PFSK-1 (cell line): ENCODE results near the gene IFNA1.

Experiments
- FOXP2 ChIP-seq: optimal IDR thresholded peaks from 2 replicates; pipeline ENCODE3; 2011; ENCODE audit warnings: borderline replicate concordance, control low read depth, inconsistent platforms; ENCODE audit not compliant: insufficient read depth; ENCODE audit errors: extremely low read length, extremely low read depth
- POLR2AphosphoS5 ChIP-seq: IDR thresholded peaks from 2 replicates; pipeline ENCODE4 v1.6.1; 2012; ENCODE audit warnings: low read depth, mild to moderate bottlenecking, control low read depth, low read length, moderate library complexity
- REST ChIP-seq, 2 experiments: IDR thresholded peaks; 2 replicates each; pipeline versions ENCODE4 v1.6.1 to v1.8.0; 2011 to 2012; ENCODE audit warnings: low read depth in 2 of 2, low read length in 2 of 2, control low read depth in 1 of 2, inconsistent platforms in 1 of 2, mild to moderate bottlenecking in 1 of 2, moderate library complexity in 1 of 2; ENCODE audit not compliant: insufficient read depth in 1 of 2
- SIN3A ChIP-seq: IDR thresholded peaks from 2 replicates; pipeline ENCODE4 v1.6.1; 2012; ENCODE audit warnings: mild to moderate bottlenecking, low read length, moderate library complexity, borderline replicate concordance; ENCODE audit not compliant: insufficient read depth
- TAF1 ChIP-seq: IDR thresholded peaks from 2 replicates; pipeline ENCODE4 v1.6.1; 2012; ENCODE audit warnings: low read length, control low read depth, borderline replicate concordance; ENCODE audit not compliant: insufficient read depth

DNA sequence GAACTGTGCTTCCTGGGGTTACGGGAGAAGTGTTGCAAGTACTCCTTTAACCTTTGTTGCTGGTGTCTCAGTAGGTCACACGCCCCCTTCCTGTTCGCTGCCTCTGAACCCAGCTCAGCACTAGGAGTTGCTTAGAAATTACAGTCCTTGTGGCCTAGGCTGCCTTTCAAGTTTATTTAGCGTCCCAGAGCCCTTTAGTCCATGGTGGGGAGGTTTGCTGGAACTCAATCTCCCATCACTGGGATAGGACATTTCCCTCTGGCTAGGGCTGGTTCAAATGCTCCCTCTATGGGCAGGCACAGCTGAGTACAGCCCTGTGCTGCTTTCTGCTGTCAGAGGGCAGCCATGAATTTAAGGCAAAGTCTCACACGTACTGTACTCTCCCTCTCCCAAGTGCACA is 26.6 kb upstream of the IFNA1 start:
- TF ChIP-seq POLR2AphosphoS5, result no peak
- TF ChIP-seq REST (IDR thresholded peaks at IDR 0.05; ENCODE audit: insufficient read depth in 1 of 2, low read depth in 2 of 2, low read length in 2 of 2), result no peak
- no peak for TF ChIP-seq TAF1
- no peak for TF ChIP-seq SIN3A
- TF ChIP-seq FOXP2, result no peak
